ENCODE results near the gene NUDT19.

Gene NUDT19

GRCh38 chr19:32658075-32658474, 33.5 kb upstream of the NUDT19 start:
- Histone ChIP-seq H3K36me3 (ENCODE audit: insufficient read depth, low read length) (no peaks in the 10 kb centered on the region), H3K27me3 (ENCODE audit: insufficient read depth, low read length) (no peaks in the 10 kb centered on the region), H3K4me1 (ENCODE audit: control insufficient read depth, insufficient read depth, low read length, unreplicated experiment) (no peaks in the 10 kb centered on the region), H3K79me2 (ENCODE audit: control insufficient read depth, insufficient read depth, low read length, unreplicated experiment) (peaks cover 12% of the 10 kb centered on the region), H2AFZ (ENCODE audit: low read length, unreplicated experiment) (no peak overlapping the region), H3K4me3 (ENCODE audit: low read depth, low read length) (no peak overlapping the region), H3K27ac (ENCODE audit: low read depth, low read length) (no peak overlapping the region)

GRCh38 chr19:32658527-32658926, 33.1 kb upstream of the NUDT19 start:
- H3K27ac ChIP-seq (ENCODE audit: low read depth, low read length): no peak overlapping the region
- no peaks in the 10 kb centered on the region for H3K27me3 ChIP-seq (ENCODE audit: insufficient read depth, low read length)
- no peaks in the 10 kb centered on the region for H3K36me3 ChIP-seq (ENCODE audit: insufficient read depth, low read length)
- H3K4me1 ChIP-seq (ENCODE audit: control insufficient read depth, insufficient read depth, low read length, unreplicated experiment): no peaks in the 10 kb centered on the region
- H3K79me2 ChIP-seq (ENCODE audit: control insufficient read depth, insufficient read depth, low read length, unreplicated experiment): peaks cover 12% of the 10 kb centered on the region
- no peak overlapping the region for H2AFZ ChIP-seq (ENCODE audit: low read length, unreplicated experiment)
- H3K4me3 ChIP-seq (ENCODE audit: low read depth, low read length): no peak overlapping the region

- H3K36me3 ChIP-seq (ENCODE audit: insufficient read depth, low read length): no peaks in the 10 kb centered on the region
- H3K4me1 ChIP-seq (ENCODE audit: control insufficient read depth, insufficient read depth, low read length, unreplicated experiment): no peaks in the 10 kb centered on the region
- no peak overlapping the region for H3K4me3 ChIP-seq (ENCODE audit: low read depth, low read length)
- H3K27me3 ChIP-seq (ENCODE audit: insufficient read depth, low read length): no peaks in the 10 kb centered on the region
- peaks cover 12% of the 10 kb centered on the region for H3K79me2 ChIP-seq (ENCODE audit: control insufficient read depth, insufficient read depth, low read length, unreplicated experiment)
- H2AFZ ChIP-seq (ENCODE audit: low read length, unreplicated experiment): no peak overlapping the region
- no peak overlapping the region for H3K27ac ChIP-seq (ENCODE audit: low read depth, low read length)
Measured at GRCh38 chr19:32661318-32661717, 30.3 kb upstream of the NUDT19 start.

GRCh38 chr19:32662186-32662585, 29.4 kb upstream of the NUDT19 start:
- H3K79me2 ChIP-seq (ENCODE audit: control insufficient read depth, insufficient read depth, low read length, unreplicated experiment): peaks cover 15% of the 10 kb centered on the region
- no peaks in the 10 kb centered on the region for H3K4me1 ChIP-seq (ENCODE audit: control insufficient read depth, insufficient read depth, low read length, unreplicated experiment)
- H2AFZ ChIP-seq (ENCODE audit: low read length, unreplicated experiment): no peak overlapping the region
- no peak overlapping the region for H3K27ac ChIP-seq (ENCODE audit: low read depth, low read length)
- H3K4me3 ChIP-seq (ENCODE audit: low read depth, low read length): no peak overlapping the region
- H3K36me3 ChIP-seq (ENCODE audit: insufficient read depth, low read length): no peaks in the 10 kb centered on the region
- H3K27me3 ChIP-seq (ENCODE audit: insufficient read depth, low read length): no peaks in the 10 kb centered on the region

DNA sequence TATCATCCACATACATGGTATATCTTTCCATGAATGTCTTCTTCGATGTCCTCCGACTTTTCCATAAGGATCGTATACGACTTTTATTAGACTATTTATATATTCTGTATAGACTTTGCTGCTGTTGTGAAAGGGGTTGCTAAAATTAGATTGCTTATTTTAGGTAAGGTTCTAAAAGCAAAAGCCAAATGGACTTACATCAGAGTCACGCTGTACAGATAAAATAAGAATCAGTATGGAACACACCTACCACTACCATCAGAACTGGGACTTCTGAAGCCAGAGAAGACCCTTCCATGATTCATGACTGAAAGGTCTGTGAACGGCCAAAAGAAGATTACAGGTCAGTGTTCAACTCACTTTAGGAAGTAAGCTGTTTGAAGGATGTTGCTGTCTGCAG, 25.5 kb upstream of the NUDT19 start:
- Histone ChIP-seq H3K27ac (ENCODE audit: low read depth, low read length) (no peak overlapping the region), H2AFZ (ENCODE audit: low read length, unreplicated experiment) (no peak overlapping the region), H3K4me1 (ENCODE audit: control insufficient read depth, insufficient read depth, low read length, unreplicated experiment) (no peaks in the 10 kb centered on the region), H3K79me2 (ENCODE audit: control insufficient read depth, insufficient read depth, low read length, unreplicated experiment) (peaks cover 19% of the 10 kb centered on the region), H3K27me3 (ENCODE audit: insufficient read depth, low read length) (no peaks in the 10 kb centered on the region), H3K4me3 (ENCODE audit: low read depth, low read length) (no peak overlapping the region), H3K36me3 (ENCODE audit: insufficient read depth, low read length) (no peaks in the 10 kb centered on the region)

- H3K79me2 ChIP-seq (ENCODE audit: control insufficient read depth, insufficient read depth, low read length, unreplicated experiment): peaks cover 28% of the 10 kb centered on the region
- H3K4me1 ChIP-seq (ENCODE audit: control insufficient read depth, insufficient read depth, low read length, unreplicated experiment): no peaks in the 10 kb centered on the region
- no peak overlapping the region for H3K4me3 ChIP-seq (ENCODE audit: low read depth, low read length)
Measured at GRCh38 chr19:32669310-32669709, 22.3 kb upstream of the NUDT19 start.

DNA sequence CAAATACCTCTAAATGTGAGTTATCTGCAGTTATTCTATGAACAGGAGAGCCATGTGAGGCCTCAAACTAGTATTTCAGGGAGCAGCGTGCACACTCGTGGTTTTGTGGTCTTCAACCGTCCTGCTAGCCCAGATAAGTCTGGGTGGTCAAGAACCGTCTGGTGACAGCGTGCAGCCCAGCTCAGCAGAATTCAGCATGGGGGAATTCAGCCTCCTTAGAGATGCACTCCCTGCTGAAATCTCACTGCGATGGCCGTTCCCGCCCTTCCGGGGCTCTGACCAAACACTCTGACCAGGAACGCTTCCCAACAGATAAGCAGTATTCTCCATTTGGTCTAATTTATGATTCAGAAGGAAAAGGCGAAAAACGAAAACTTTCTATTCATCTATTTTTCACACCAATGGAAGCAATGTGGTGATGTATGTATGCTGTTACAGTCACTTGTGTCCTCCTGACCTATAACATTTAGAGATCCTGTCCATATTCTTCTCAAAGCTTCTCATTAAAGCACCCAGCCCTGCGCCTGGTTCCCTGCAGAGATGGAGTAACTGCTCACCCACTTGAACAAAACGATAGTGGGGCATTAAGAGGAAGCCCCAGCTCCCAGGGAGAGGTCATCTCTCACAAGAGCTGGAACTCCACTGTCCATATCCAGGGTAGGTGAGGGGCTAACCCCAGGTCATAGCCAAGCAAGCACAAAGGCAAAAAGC, 19.6 kb upstream of the NUDT19 start:
- Histone ChIP-seq H3K27ac (ENCODE audit: low read depth, low read length) (no peak overlapping the region), H3K36me3 (ENCODE audit: insufficient read depth, low read length) (no peaks in the 10 kb centered on the region), H3K4me3 (ENCODE audit: low read depth, low read length) (no peak overlapping the region), H3K4me1 (ENCODE audit: control insufficient read depth, insufficient read depth, low read length, unreplicated experiment) (no peaks in the 10 kb centered on the region), H2AFZ (ENCODE audit: low read length, unreplicated experiment) (no peak overlapping the region), H3K79me2 (ENCODE audit: control insufficient read depth, insufficient read depth, low read length, unreplicated experiment) (peaks cover 30% of the 10 kb centered on the region), H3K27me3 (ENCODE audit: insufficient read depth, low read length) (peaks cover 13% of the 10 kb centered on the region)

More at GRCh38 chr19:32669310-32669709, 22.3 kb upstream of the NUDT19 start:
- Histone ChIP-seq H2AFZ (ENCODE audit: low read length, unreplicated experiment) (no peak overlapping the region), H3K27me3 (ENCODE audit: insufficient read depth, low read length) (no peaks in the 10 kb centered on the region), H3K27ac (ENCODE audit: low read depth, low read length) (no peak overlapping the region), H3K36me3 (ENCODE audit: insufficient read depth, low read length) (no peaks in the 10 kb centered on the region)

DNA sequence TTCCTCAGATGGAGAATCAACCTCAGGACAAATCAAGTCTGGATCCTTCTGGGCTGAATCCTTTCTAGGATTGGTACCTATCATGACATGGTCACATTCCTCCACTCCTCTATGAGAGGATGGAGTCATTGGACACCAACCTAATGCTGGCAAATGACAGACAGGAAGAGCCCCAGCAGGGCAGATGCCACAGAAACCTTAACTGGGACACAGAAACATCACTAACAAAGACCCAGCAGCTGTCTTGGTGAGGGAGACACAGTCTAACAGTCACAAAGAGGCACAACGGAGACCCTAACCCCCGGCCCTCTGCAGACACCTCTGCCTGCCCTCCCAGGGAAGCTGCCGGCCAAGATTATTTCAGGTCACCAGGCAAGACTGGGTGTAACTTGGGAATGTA, 18.8 kb upstream of the NUDT19 start:
- peaks cover 29% of the 10 kb centered on the region for H3K79me2 ChIP-seq (ENCODE audit: control insufficient read depth, insufficient read depth, low read length, unreplicated experiment)
- no peaks in the 10 kb centered on the region for H3K36me3 ChIP-seq (ENCODE audit: insufficient read depth, low read length)
- peaks cover 21% of the 10 kb centered on the region for H3K27me3 ChIP-seq (ENCODE audit: insufficient read depth, low read length)
- no peak overlapping the region for H3K27ac ChIP-seq (ENCODE audit: low read depth, low read length)
- H3K4me3 ChIP-seq (ENCODE audit: low read depth, low read length): no peak overlapping the region
- no peak overlapping the region for H2AFZ ChIP-seq (ENCODE audit: low read length, unreplicated experiment)
- H3K4me1 ChIP-seq (ENCODE audit: control insufficient read depth, insufficient read depth, low read length, unreplicated experiment): no peaks in the 10 kb centered on the region

GRCh38 chr19:32673573-32673972, 18.0 kb upstream of the NUDT19 start:
- H2AFZ ChIP-seq (ENCODE audit: low read length, unreplicated experiment): no peak overlapping the region
- H3K79me2 ChIP-seq (ENCODE audit: control insufficient read depth, insufficient read depth, low read length, unreplicated experiment): peaks cover 28% of the 10 kb centered on the region
- H3K4me3 ChIP-seq (ENCODE audit: low read depth, low read length): peak overlapping the region; percentile 87
- no peaks in the 10 kb centered on the region for H3K36me3 ChIP-seq (ENCODE audit: insufficient read depth, low read length)
- H3K27ac ChIP-seq (ENCODE audit: low read depth, low read length): no peak overlapping the region
- no peaks in the 10 kb centered on the region for H3K4me1 ChIP-seq (ENCODE audit: control insufficient read depth, insufficient read depth, low read length, unreplicated experiment)
- peaks cover 22% of the 10 kb centered on the region for H3K27me3 ChIP-seq (ENCODE audit: insufficient read depth, low read length)

- Histone ChIP-seq H3K4me3 (ENCODE audit: low read depth, low read length) (peak overlapping the region; percentile 87), H3K79me2 (ENCODE audit: control insufficient read depth, insufficient read depth, low read length, unreplicated experiment) (peaks cover 20% of the 10 kb centered on the region), H2AFZ (ENCODE audit: low read length, unreplicated experiment) (peak overlapping the region; percentile 90), H3K36me3 (ENCODE audit: insufficient read depth, low read length) (no peaks in the 10 kb centered on the region), H3K27ac (ENCODE audit: low read depth, low read length) (no peak overlapping the region), H3K4me1 (ENCODE audit: control insufficient read depth, insufficient read depth, low read length, unreplicated experiment) (no peaks in the 10 kb centered on the region), H3K27me3 (ENCODE audit: insufficient read depth, low read length) (peaks cover 22% of the 10 kb centered on the region)
Measured at GRCh38 chr19:32674153-32674930, 17.3 kb upstream of the NUDT19 start.
